Mesodermal cell (in vitro differentiated cells): Measurements from ENCODE around the gene ALOX12.
"Not testable (repeated sequence)": the region's sequence is repeated elsewhere in the genome, so short reads cannot be mapped to it uniquely, and the experiment has no call there.

ENCODE experiments used
- H3K27ac ChIP-seq: 2 replicates; pipeline ENCODE4 v1.7.0; 2013; ENCODE audit warnings: mild to moderate bottlenecking, low read depth, low read length, moderate library complexity; ENCODE audit not compliant: severe bottlenecking
- H3K36me3 ChIP-seq: 2 replicates; pipeline ENCODE4 v1.7.1; 2013; ENCODE audit warnings: mild to moderate bottlenecking, low read length, moderate library complexity; ENCODE audit not compliant: control insufficient read depth, insufficient read depth
- H3K4me1 ChIP-seq: one replicate; pipeline ENCODE4 v1.7.1; 2013; ENCODE audit warnings: mild to moderate bottlenecking, low read length; ENCODE audit not compliant: insufficient read depth, control insufficient read depth, poor library complexity, severe bottlenecking
- H3K4me3 ChIP-seq: 2 replicates; pipeline ENCODE4 v1.7.0; 2013; ENCODE audit warnings: low read length, control low read depth, mild to moderate bottlenecking; ENCODE audit not compliant: insufficient read depth, poor library complexity, severe bottlenecking; ENCODE audit errors: extremely low read depth
- H3K9me3 ChIP-seq: 2 replicates; pipeline ENCODE4 v1.7.1; 2013; ENCODE audit warnings: mild to moderate bottlenecking, low read length, moderate library complexity; ENCODE audit not compliant: control insufficient read depth
- WGBS, 2 experiments: methylation state at CpG; one replicate each; pipeline ENCODE4 v1.1.5; 2013; ENCODE audit warnings: missing lambda C conversion rate in 2 of 2; ENCODE audit not compliant: insufficient coverage in 2 of 2; 5-methylcytosine and 5-hydroxymethylcytosine counted together

Gene ALOX12

DNA sequence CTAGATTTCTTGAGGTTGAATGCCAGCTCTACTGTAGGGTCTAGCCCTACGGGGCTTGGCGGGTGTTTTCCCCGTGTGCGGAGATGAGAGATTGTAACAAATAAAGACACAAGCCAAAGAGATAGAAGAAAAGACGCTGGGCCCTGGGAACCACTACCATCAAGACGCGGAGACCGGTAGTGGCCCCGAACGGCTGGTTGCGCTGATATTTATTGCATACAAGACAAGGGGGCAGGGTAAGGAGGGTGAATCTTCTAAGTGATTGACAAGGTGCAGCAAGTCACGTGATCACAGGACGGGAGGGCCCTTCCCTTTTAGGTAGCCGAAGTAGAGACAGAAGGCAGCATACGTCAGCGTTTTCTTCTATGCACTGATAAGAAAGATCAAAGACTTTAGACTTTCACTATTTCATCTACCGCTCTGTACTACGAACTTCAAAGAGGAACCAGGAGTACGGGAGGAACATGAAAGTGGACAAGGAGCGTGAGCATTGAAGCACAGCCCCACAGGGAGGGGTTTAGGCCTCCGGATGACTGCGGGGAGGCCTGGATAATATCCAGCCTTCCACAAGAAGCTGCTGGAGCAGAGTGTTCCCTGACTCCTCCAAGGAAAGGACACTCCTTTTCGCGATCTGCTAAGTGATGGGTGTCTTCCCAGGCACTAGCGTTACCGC, 51.0 kb downstream of the ALOX12 start:
- H3K36me3 ChIP-seq, H3K9me3 ChIP-seq: not testable (repeated sequence)
- peak overlapping the region; percentile 45 for H3K27ac ChIP-seq
- H3K4me3 ChIP-seq, result peak overlapping the region; percentile 16
- peaks cover 21% of the 10 kb centered on the region for H3K4me1 ChIP-seq
- WGBS, 2 experiments, result 12 to 25% methylated on average over 18 to 21 of the region's 26 CpGs

DNA sequence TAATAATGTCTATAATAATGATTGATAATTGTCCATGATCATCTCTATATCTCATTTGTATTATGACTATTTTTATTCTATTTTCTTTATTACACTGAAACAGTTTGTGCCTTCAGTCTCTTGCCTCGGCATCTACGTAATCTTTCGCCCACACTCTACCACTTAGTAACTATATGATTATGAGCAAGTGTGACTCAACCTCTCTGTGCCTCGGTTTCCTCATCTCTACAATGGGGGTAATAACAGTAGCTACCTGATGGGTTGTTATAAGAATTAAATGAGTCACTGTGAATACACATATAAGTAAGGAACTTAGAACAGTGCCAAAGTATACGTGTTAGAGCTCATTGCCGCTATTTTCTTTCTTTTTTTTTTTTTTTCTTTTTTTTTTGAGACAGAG, 51.7 kb downstream of the ALOX12 start:
- Histone ChIP-seq H3K4me3 (no peak overlapping the region), H3K9me3 (no peaks in the 10 kb centered on the region), H3K4me1 (peaks cover 16% of the 10 kb centered on the region), H3K36me3 (no peaks in the 10 kb centered on the region), H3K27ac (no peak overlapping the region)
- WGBS, 2 experiments, result no CpG with 5 or more reads among the region's 6 CpGs

GRCh38 chr17:7048968-7049367, 53.1 kb downstream of the ALOX12 start:
- Histone ChIP-seq H3K9me3 (no peaks in the 10 kb centered on the region), H3K36me3 (no peaks in the 10 kb centered on the region), H3K4me3 (no peak overlapping the region), H3K27ac (peak overlapping the region; percentile 75), H3K4me1 (peaks cover 14% of the 10 kb centered on the region)
- WGBS, 2 experiments, result 64 to 71% methylated on average over 1 to 3 of the region's 6 CpGs

GRCh38 chr17:7050583-7050982, 54.7 kb downstream of the ALOX12 start:
- 82 to 90% methylated on average over 8 to 9 of the region's 9 CpGs for WGBS, 2 experiments
- H3K36me3 ChIP-seq, H3K9me3 ChIP-seq, H3K4me3 ChIP-seq, H3K27ac ChIP-seq: not testable (repeated sequence)
- peaks cover 14% of the 10 kb centered on the region for H3K4me1 ChIP-seq

- Histone ChIP-seq H3K27ac (no peak overlapping the region), H3K9me3 (no peaks in the 10 kb centered on the region), H3K4me3 (no peak overlapping the region), H3K4me1 (no peaks in the 10 kb centered on the region), H3K36me3 (no peaks in the 10 kb centered on the region)
- WGBS, 2 experiments, result 92 to 100% methylated on average over 1 to 2 of the region's 4 CpGs
These were observed 60.5 kb downstream of the ALOX12 start for GRCh38 chr17:7056386-7056785.

- H3K9me3 ChIP-seq, result no peaks in the 10 kb centered on the region
- peaks cover 3% of the 10 kb centered on the region for H3K4me1 ChIP-seq
- H3K27ac ChIP-seq, result peak overlapping the region; percentile 46
- no peaks in the 10 kb centered on the region for H3K36me3 ChIP-seq
- WGBS, 2 experiments, result 88 to 89% methylated on average over 7 of the region's 7 CpGs
- no peak overlapping the region for H3K4me3 ChIP-seq
These were observed 63.1 kb downstream of the ALOX12 start for GRCh38 chr17:7058831-7059447.
